ENCODE data around the gene LDB1.

Gene LDB1

DNA sequence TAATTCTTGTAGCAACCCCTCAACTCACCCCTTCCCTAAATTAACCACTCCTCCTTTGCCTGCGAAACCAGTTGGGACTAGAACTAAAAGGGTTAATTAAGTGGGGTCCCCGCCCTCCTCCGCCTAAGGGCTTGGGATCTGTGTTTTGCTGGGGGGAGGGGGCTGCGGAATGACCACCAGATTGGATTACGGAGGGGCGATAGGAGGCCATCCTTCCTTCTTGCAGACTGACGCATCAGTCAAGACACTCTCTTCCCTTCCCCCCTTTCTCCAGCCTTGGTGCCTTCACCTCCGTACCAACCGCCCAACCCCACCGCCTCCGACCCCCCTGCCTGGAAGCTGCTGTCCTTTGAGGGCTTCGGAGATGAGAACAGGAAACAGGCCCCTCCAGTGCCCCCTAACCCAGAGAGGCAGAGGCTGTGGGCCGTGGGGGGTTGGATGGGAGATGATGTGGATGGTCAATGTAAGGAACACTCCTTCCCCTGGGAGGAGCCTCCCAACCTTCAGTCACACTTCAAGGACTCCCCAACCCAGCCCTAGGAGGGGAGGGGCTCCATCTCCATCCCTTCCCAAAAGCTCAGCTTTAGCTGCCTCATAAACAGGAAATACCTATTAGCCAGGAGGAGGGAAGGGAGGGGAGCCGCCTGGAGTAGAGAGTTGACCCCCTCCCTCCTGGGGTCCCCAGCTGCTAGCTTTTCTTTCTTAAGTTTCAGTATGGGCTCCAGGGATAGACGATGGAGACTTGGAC, 997 bp upstream of the LDB1 start:
- no peaks in the 10 kb centered on the region for H3K9me3 Mint-ChIP-seq
- H3K4me1 Mint-ChIP-seq, result peaks cover 42% of the 10 kb centered on the region
- H3K27ac Mint-ChIP-seq, result peak overlapping the region; percentile 92 to 95
- H3K4me3 Mint-ChIP-seq, result peak overlapping the region; percentile 91 to 99
- ATAC-seq (no peak), DNase-seq (no peak)
- no peaks in the 10 kb centered on the region for H3K27me3 Mint-ChIP-seq

GRCh38 chr10:102119417-102120141, 589 bp downstream of the LDB1 start:
- Mint-ChIP-seq H3K4me3 (peak overlapping the region; percentile 91 to 99), H3K27ac (peak overlapping the region; percentile 93 to 98), H3K4me1 (peaks cover 58% of the 10 kb centered on the region), H3K27me3 (no peaks in the 10 kb centered on the region), H3K9me3 (no peaks in the 10 kb centered on the region)
- DNase-seq, result peak; percentile 57 to 64
- peak; percentile 24 for ATAC-seq

- Mint-ChIP-seq H3K27ac (peak overlapping the region; percentile 92 to 98), H3K27me3 (no peaks in the 10 kb centered on the region), H3K9me3 (no peaks in the 10 kb centered on the region), H3K4me1 (peaks cover 58% of the 10 kb centered on the region), H3K4me3 (peak overlapping the region; percentile 91 to 99)
- ATAC-seq, result no peak
- peak in 1 of 2 donors; percentile 27 for DNase-seq
These were observed 1.3 kb downstream of the LDB1 start for GRCh38 chr10:102118867-102119266.

DNA sequence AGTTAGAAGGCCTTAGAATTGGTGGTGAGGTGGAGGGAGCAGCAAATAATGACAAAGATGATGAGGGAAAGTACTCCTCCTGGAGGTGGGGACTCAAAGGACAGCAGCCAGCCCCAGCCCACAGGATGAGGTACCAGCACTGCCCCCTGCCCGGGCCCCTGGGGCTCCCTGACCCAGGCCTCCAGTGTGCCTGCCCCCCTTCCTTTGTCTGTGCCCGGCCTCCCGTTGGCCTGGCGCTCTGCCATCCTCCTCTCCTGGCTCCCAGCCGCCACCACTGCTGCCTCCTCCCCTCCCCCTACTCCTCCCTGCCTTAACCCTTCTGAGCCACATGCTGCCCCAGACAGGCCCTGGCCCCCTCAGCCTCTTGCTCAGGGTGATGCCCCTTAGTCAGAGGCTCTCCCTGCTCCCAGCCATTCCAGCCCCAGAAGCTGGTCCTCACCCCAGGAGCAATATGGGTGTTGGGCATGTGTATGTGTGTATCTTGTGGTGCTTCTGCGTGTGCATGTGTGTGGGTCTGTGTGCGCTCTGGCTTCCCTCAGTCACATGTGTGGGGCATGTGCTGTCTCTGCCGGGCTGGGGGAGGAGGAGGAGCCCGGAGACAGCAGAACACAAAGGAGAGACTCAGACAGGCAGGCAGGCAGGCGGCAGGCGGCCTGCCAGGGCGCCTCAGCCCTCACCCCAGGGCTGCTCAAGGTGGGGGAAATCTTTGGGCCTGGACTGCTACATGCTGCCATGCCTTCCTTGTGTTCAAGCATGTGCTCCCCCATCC, 2.6 kb downstream of the LDB1 start:
- Mint-ChIP-seq H3K27ac (peak overlapping the region; percentile 82 to 92), H3K4me1 (peaks cover 71% of the 10 kb centered on the region), H3K4me3 (peak overlapping the region; percentile 91 to 99), H3K9me3 (no peaks in the 10 kb centered on the region), H3K27me3 (no peaks in the 10 kb centered on the region)
- DNase-seq (peak; percentile 68 to 79), ATAC-seq (peak; percentile 62)

DNA sequence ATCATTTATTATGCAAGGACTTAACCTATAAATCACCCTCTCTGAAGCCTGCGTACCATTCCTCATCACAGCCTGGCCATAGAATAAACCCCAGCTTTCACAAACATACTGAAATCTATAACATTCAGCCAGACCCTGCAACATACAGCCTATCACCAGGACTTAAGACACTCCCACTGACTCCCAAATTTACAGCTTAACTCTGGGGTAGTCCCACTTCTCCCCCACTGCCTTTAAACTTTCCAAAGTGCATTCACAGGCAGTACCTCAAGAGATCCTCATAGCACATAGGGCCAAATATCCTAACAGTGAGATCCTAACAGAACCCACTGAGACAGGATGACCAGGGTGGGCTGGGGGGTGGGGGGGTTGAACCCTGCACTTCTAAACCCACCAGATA, 3.5 kb downstream of the LDB1 start:
- no peak for ATAC-seq
- no peak for DNase-seq
- H3K4me3 Mint-ChIP-seq, result peak overlapping the region; percentile 91 to 99
- no peaks in the 10 kb centered on the region for H3K27me3 Mint-ChIP-seq
- H3K4me1 Mint-ChIP-seq, result peaks cover 75% of the 10 kb centered on the region
- H3K27ac Mint-ChIP-seq, result peak overlapping the region in 1 of 2 donors; percentile 51
- no peaks in the 10 kb centered on the region for H3K9me3 Mint-ChIP-seq

DNA sequence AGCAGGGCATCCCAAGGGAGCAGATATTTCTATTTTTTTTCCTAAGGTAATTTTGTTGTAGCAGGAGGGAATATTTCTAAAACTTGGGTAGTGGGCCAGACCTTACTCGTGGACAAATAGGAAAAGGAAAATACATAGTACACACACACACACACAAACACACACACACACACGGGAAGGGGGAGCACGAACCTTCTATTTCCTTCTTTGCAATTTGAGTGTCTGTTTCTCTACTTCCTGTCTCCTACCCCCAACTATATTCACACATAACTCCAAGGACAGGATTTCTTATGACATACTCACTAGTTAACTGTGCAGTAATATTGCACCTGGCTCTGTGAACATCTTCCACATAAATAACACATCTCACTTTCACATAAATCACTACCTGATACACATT, 4.4 kb downstream of the LDB1 start:
- H3K4me3 Mint-ChIP-seq, result peak overlapping the region; percentile 91 to 99
- no peaks in the 10 kb centered on the region for H3K9me3 Mint-ChIP-seq
- ATAC-seq, result no peak
- no peaks in the 10 kb centered on the region for H3K27me3 Mint-ChIP-seq
- no peak for DNase-seq
- H3K27ac Mint-ChIP-seq, result peak overlapping the region; percentile 92 to 94
- peaks cover 74% of the 10 kb centered on the region for H3K4me1 Mint-ChIP-seq

DNA sequence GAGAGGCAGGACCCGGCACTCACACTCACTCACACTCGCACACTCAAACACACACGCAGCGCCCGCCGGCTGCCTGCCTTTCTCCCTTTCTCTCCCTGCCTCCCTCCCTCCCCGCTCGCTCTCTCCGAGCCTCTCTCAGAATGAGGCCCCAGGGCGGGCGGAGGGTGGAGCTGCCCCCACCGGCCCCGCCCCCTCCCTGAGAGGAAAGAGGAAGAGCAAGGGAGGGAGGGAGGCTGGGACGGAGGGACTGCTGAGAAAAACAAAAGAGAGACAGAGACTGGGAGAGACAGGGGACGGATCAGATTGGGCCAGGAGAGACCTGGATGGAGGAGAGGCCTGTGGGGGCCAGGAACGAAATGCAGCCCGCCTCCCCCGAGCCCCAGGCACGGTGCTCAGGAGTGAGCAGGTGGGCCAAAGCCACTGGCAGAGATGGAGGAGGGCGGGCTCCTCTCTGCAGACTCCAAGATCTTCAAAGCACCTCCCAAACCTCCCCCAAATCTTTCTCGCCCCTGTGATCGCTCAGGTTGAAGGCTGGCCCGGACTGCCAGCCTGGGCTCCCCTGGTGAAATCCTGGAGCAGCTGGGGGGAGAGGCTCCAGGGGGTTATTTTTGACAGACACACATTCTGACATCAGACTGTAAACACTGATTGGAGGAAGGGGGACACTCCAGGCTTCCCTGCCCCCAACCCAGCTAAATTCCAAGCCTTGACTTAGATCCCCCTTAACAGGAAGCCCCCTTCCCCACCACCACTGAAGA, 5.1 kb downstream of the LDB1 start:
- Mint-ChIP-seq H3K4me3 (peak overlapping the region; percentile 91 to 99), H3K9me3 (no peaks in the 10 kb centered on the region), H3K27me3 (no peaks in the 10 kb centered on the region), H3K27ac (peak overlapping the region; percentile 92 to 94), H3K4me1 (peaks cover 74% of the 10 kb centered on the region)
- ATAC-seq, result peak; percentile 68
- peak; percentile 72 to 78 for DNase-seq

GRCh38 chr10:102113956-102114857, 6.0 kb downstream of the LDB1 start:
- no peaks in the 10 kb centered on the region for H3K27me3 Mint-ChIP-seq
- DNase-seq (peak in 1 of 2 donors; percentile 24), ATAC-seq (peak; percentile 8)
- no peaks in the 10 kb centered on the region for H3K9me3 Mint-ChIP-seq
- peaks cover 74% of the 10 kb centered on the region for H3K4me1 Mint-ChIP-seq
- peak overlapping the region; percentile 92 to 94 for H3K27ac Mint-ChIP-seq
- peak overlapping the region; percentile 91 to 99 for H3K4me3 Mint-ChIP-seq

- Mint-ChIP-seq H3K4me3 (peak overlapping the region; percentile 91 to 99), H3K9me3 (no peaks in the 10 kb centered on the region), H3K27me3 (no peaks in the 10 kb centered on the region), H3K4me1 (peaks cover 66% of the 10 kb centered on the region), H3K27ac (peak overlapping the region; percentile 92)
- no peak for DNase-seq
- ATAC-seq, result no peak
These were observed 6.8 kb downstream of the LDB1 start for GRCh38 chr10:102113261-102113955.

- no peak for DNase-seq
- Mint-ChIP-seq H3K4me3 (peak overlapping the region; percentile 91 to 99), H3K9me3 (no peaks in the 10 kb centered on the region), H3K4me1 (peaks cover 55% of the 10 kb centered on the region), H3K27me3 (no peaks in the 10 kb centered on the region), H3K27ac (no peak overlapping the region)
- ATAC-seq, result no peak
These were observed 7.9 kb downstream of the LDB1 start for GRCh38 chr10:102112210-102112817.

- Mint-ChIP-seq H3K4me1 (peaks cover 54% of the 10 kb centered on the region), H3K4me3 (no peak overlapping the region), H3K9me3 (no peaks in the 10 kb centered on the region), H3K27me3 (no peaks in the 10 kb centered on the region), H3K27ac (no peak overlapping the region)
- DNase-seq, result no peak
- no peak for ATAC-seq
These were observed 8.9 kb downstream of the LDB1 start for GRCh38 chr10:102111276-102111675.

- no peak for DNase-seq
- ATAC-seq, result no peak
- Mint-ChIP-seq H3K4me3 (no peak overlapping the region), H3K4me1 (peaks cover 53% of the 10 kb centered on the region), H3K9me3 (no peaks in the 10 kb centered on the region), H3K27me3 (no peaks in the 10 kb centered on the region), H3K27ac (peak overlapping the region in 1 of 2 donors; percentile 45)
These were observed 10.7 kb downstream of the LDB1 start for GRCh38 chr10:102109166-102110116.

Data from stimulated activated naive CD8-positive, alpha-beta T cell treated with anti-CD3 and anti-CD28 coated beads, Interleukin-15, amount 100 ng/mL, for 72 hours (primary cell).